Measurements from ENCODE around the gene MKKS.

MKKS gene

DNA sequence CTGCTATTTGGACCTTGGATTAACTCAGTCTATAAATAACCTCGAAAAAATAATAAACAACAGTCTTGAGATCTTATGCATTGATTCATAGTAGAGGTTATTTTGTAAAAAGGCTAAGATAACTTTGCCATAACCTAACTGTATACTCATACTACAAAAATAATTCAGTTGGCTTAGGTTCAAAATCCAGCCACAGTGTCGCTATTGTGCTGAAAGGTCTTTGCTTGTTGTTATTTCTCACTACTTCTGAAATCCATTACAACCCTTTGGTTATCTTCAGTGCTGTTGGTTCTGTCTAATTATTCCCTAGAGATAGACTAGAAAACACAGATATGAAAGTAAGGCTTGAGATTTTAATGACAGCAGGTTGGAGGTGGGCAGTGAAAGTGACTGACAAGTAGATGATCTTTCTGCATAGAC, 74.4 kb downstream of the MKKS start:
- H3K27ac ChIP-seq (ENCODE audit: low read length), result no peak overlapping the region
- H3K4me3 ChIP-seq (ENCODE audit: low read length), result no peak overlapping the region
- WGBS (ENCODE audit: insufficient coverage, insufficient read length), result no CpG with 5 or more reads among the region's 2 CpGs
- H3K4me1 ChIP-seq (ENCODE audit: control insufficient read depth, insufficient read depth, low read length), result no peaks in the 10 kb centered on the region
- H3K9me3 ChIP-seq (ENCODE audit: control insufficient read depth, insufficient read depth, low read length), result no peaks in the 10 kb centered on the region
- DNase-seq (ENCODE audit: low read depth, low spot score), result no peak
- H3K27me3 ChIP-seq (ENCODE audit: control insufficient read depth, insufficient read depth, low read length), result no peaks in the 10 kb centered on the region
- H3K36me3 ChIP-seq (ENCODE audit: control insufficient read depth, insufficient read depth, low read length), result no peaks in the 10 kb centered on the region

DNA sequence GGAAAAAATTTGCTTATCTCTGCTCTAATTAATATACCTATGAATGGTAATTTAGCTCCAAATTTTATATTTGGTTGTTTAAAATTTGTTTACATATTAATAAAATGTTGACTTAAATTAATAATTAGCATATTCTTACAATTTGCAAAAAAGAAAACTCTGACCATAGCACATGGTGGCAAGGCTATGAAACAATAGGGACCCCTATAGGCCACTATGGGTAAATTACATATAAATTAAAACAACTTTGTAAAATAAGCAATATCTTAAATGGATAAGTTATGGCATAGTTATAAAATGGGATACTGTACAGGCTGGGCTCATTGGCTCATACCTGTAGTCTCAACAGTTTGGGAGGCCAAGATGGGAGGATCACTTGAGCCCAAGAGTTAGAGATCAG, 76.0 kb downstream of the MKKS start:
- H3K36me3 ChIP-seq (ENCODE audit: control insufficient read depth, insufficient read depth, low read length), result no peaks in the 10 kb centered on the region
- no peak for DNase-seq (ENCODE audit: low read depth, low spot score)
- no peak overlapping the region for H3K4me3 ChIP-seq (ENCODE audit: low read length)
- H3K27ac ChIP-seq (ENCODE audit: low read length), result no peak overlapping the region
- no peaks in the 10 kb centered on the region for H3K27me3 ChIP-seq (ENCODE audit: control insufficient read depth, insufficient read depth, low read length)
- H3K4me1 ChIP-seq (ENCODE audit: control insufficient read depth, insufficient read depth, low read length), result peaks cover 1% of the 10 kb centered on the region; the same call in 1 of the 2 replicates
- H3K9me3 ChIP-seq (ENCODE audit: control insufficient read depth, insufficient read depth, low read length), result no peaks in the 10 kb centered on the region

DNA sequence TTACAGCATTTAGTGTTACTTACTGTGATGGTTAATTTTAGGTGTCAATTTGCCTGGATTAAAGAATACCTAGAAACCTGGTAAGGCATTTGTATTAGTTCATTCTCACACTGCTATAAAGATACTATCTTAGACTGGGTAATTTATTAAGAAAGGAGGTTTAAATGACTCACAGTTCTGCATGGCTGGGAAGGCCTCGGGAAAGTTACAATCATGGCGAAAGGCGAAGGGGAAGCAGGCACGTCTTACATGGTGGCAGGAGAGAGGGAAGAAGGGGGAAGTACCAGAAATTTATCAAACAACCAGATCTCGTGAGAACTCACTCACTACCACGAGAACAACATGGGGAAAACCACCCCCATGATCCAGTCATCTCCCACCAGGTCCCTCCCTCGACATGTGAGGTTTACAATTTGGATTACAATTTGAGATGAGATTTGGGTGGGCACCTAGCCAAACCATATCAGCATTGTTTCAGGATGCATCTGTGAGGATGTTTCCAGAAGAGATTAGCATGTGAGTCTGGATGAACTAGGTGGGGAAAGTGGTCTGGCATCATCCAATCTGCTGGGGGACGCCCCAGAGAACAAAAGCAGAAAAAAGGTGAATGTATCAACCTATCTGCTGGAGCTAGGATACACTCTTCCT, 76.8 kb downstream of the MKKS start:
- H3K27ac ChIP-seq (ENCODE audit: low read length), result no peak overlapping the region
- no peaks in the 10 kb centered on the region for H3K9me3 ChIP-seq (ENCODE audit: control insufficient read depth, insufficient read depth, low read length)
- WGBS (ENCODE audit: insufficient coverage, insufficient read length), result no CpG with 5 or more reads among the region's 8 CpGs
- no peaks in the 10 kb centered on the region for H3K36me3 ChIP-seq (ENCODE audit: control insufficient read depth, insufficient read depth, low read length)
- H3K27me3 ChIP-seq (ENCODE audit: control insufficient read depth, insufficient read depth, low read length), result no peaks in the 10 kb centered on the region
- H3K4me1 ChIP-seq (ENCODE audit: control insufficient read depth, insufficient read depth, low read length), result peaks cover 1% of the 10 kb centered on the region; the same call in 1 of the 2 replicates
- no peak for DNase-seq (ENCODE audit: low read depth, low spot score)
- H3K4me3 ChIP-seq (ENCODE audit: low read length), result no peak overlapping the region

DNA sequence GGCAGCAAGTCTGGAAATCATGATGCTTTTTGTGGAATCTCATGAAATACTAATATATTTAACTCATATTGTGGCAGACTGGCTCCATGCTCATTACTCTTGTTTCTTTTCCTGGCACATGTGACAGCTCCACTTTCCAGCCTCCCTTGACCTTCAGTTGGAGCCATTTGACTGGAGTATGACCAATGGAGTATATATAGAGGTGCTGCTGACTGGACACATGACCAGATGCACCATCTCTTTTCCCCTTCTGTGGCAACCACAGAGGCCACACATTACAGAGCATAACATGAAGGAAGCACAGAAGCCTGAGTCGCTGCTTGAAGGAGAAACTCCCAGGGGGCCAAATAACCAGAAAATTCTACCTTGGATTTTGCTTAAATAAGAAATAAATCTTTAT, 77.4 kb downstream of the MKKS start:
- H3K4me3 ChIP-seq (ENCODE audit: low read length), result no peak overlapping the region
- no peaks in the 10 kb centered on the region for H3K9me3 ChIP-seq (ENCODE audit: control insufficient read depth, insufficient read depth, low read length)
- H3K4me1 ChIP-seq (ENCODE audit: control insufficient read depth, insufficient read depth, low read length), result peaks cover 1% of the 10 kb centered on the region; the same call in 1 of the 2 replicates
- H3K36me3 ChIP-seq (ENCODE audit: control insufficient read depth, insufficient read depth, low read length), result no peaks in the 10 kb centered on the region
- no CpG with 5 or more reads among the region's 1 CpG for WGBS (ENCODE audit: insufficient coverage, insufficient read length)
- no peak for DNase-seq (ENCODE audit: low read depth, low spot score)
- no peak overlapping the region for H3K27ac ChIP-seq (ENCODE audit: low read length)
- H3K27me3 ChIP-seq (ENCODE audit: control insufficient read depth, insufficient read depth, low read length), result no peaks in the 10 kb centered on the region

DNA sequence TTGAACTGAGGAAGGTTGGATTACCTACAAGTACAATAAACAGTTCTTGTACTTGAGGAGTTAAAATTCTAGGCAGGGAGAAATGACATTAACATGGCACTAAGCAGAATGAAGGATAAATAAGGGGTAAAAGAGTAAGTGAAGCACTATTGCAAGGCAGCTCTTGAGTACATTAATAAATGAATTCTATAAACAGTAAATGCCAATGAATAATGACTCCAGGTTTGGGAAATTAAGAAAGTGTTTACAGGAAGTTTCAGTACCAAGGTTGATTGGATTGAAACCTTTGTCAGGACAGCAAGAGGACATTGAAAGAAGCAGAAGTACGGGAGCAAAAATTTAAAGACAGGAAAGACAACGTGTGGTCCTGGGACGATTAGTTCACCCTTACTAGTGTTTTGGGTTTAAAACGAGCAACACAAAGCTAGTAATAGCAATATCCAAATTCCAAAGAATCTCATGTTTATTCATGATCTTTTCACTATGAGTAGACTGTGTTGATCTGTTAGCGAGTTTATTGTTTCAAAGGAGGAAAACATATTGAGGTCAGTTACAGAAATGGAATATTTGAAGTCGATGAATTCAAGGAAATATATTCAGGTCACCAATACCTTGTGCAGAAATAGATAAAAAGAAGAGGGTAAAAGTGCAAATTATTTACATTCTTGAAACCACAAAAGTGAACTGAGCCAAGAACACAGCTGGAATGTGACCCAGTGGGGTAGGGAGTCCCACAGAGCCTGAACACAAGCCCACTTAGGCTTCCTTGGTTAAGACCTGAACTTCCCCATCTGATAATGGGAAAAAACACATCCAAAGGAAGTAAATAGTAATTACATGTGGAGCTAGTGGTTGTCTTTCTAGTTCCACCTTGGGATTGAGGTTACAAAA, 80.8 kb downstream of the MKKS start:
- Histone ChIP-seq H3K36me3 (ENCODE audit: control insufficient read depth, insufficient read depth, low read length) (no peaks in the 10 kb centered on the region), H3K27ac (ENCODE audit: low read length) (no peak overlapping the region), H3K27me3 (ENCODE audit: control insufficient read depth, insufficient read depth, low read length) (no peaks in the 10 kb centered on the region), H3K4me3 (ENCODE audit: low read length) (no peak overlapping the region), H3K4me1 (ENCODE audit: control insufficient read depth, insufficient read depth, low read length) (peaks cover 3% of the 10 kb centered on the region; the same call in 1 of the 2 replicates), H3K9me3 (ENCODE audit: control insufficient read depth, insufficient read depth, low read length) (no peaks in the 10 kb centered on the region)
- WGBS (ENCODE audit: insufficient coverage, insufficient read length), result no CpG with 5 or more reads among the region's 6 CpGs
- DNase-seq (ENCODE audit: low read depth, low spot score), result no peak

All from iPS DF 6.9 (cell line).